AG09319 (cell line): ENCODE results near the gene SLC7A5.
"Not testable (repeated sequence)": the region's sequence is repeated elsewhere in the genome, so short reads cannot be mapped to it uniquely, and the experiment has no call there.

Source experiments
- DNase-seq: peaks from one replicate; pipeline ENCODE4 v3.0.0-alpha.2; 2010; ENCODE audit warnings: low read depth; ENCODE audit errors: extremely low read depth
- TF ChIP-seq, protein P1 (sequence below): IDR thresholded peaks from 2 replicates; pipeline ENCODE4 v1.5.1; 2011; ENCODE audit warnings: low read depth, mild to moderate bottlenecking, inconsistent platforms, low read length, moderate library complexity

The SLC7A5 gene

DNA sequence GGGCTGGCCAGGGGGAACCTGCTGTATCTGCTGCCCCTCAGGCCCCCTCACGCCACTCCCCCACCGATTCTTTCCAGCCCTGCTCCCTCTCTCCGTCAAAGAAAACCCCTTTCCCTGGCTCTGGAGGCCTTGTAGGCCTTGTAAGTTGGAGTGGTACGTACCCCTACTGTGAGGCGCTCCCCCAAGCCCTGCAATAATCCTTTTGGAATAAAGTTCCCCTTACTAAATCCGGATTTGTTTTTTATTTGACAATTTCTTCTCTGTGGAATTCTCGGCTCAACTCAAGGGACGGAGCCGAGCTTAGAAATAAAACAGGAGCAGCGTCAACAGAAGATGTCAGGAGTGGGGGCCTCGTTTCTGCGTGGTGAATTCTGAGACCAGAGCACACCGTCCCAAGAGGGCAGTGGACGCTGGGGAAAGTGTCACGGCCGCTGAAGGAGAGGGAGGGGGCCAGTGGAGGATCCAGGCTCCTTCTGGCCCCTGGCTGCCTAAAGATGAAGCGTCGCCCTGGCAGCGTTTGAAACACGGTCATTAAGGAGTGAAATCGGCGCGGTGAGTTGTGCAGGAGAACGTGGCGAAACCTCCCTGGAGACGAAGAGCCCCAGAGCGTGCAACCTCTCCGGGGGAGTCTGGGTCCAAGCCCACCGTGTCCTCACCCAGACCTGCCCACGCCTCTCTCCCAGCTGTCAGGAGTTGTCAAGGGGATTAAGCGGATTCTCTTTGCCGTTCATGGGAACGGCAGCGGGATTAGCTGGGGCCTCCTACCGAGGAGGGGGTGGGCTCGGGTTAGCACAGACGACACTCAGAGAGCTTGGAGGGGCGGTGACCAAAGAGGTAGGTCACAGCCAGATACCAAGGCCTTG lies 47.0 kb downstream of the SLC7A5 start:
- TF ChIP-seq, protein P1, sequence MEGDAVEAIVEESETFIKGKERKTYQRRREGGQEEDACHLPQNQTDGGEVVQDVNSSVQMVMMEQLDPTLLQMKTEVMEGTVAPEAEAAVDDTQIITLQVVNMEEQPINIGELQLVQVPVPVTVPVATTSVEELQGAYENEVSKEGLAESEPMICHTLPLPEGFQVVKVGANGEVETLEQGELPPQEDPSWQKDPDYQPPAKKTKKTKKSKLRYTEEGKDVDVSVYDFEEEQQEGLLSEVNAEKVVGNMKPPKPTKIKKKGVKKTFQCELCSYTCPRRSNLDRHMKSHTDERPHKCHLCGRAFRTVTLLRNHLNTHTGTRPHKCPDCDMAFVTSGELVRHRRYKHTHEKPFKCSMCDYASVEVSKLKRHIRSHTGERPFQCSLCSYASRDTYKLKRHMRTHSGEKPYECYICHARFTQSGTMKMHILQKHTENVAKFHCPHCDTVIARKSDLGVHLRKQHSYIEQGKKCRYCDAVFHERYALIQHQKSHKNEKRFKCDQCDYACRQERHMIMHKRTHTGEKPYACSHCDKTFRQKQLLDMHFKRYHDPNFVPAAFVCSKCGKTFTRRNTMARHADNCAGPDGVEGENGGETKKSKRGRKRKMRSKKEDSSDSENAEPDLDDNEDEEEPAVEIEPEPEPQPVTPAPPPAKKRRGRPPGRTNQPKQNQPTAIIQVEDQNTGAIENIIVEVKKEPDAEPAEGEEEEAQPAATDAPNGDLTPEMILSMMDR: no peak
- no peak for DNase-seq

DNA sequence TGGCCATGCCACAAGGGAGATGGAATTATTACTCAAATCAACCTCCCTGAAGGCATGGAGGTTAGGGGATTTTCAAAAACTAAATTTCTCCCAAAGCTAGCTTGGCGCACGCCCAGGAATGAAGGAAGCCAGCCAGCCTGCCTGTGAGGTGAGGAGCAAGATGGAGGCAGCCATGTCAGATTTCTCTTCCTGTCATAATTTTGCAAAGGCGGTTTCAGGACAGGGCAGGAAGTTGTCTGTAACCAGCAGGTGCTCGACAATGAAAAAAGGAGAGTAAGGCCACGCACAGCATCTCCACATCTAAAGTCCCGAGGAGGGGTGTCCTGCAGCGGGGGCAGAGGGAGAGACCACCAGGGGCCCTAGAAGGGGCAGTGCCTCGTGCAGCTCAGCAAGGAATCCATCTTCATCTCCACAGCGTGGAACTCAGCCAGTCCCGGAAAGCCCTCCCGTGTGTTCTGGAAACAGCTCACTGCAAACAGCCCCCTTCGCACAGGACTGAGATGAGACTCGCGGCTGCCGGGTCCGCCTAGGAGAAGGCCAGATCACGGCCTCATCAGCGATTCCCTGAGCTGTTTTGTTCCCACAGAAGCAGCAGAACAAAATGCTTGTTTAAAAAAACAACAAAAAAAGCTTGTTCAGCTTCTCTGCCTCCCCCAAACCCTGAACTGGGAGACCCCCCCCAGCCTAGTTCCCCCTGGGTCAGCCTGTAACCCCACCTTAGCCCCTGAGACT lies 47.8 kb downstream of the SLC7A5 start:
- no peak for DNase-seq
- TF ChIP-seq, protein P1: no peak

DNA sequence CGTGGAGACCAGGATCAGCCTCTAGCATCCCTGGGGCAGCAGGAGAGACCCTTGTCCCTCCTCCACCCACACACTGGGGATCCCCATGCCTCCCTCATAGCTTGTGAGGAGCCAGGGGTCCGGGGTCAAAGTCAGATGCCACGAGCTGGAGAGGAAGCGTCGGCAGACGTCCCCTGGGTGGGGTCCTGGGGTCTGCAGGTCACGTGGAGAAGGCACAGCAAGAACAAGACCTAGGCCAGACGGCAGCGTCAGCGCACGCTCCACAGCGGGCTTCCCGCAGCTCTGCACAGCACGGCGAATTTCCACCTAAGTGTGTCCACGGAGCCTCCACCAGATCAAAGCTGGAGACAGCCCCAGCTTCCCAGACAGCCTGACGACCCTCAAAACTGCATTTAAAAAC lies 49.3 kb downstream of the SLC7A5 start:
- TF ChIP-seq, protein P1: no peak
- DNase-seq: no peak

DNA sequence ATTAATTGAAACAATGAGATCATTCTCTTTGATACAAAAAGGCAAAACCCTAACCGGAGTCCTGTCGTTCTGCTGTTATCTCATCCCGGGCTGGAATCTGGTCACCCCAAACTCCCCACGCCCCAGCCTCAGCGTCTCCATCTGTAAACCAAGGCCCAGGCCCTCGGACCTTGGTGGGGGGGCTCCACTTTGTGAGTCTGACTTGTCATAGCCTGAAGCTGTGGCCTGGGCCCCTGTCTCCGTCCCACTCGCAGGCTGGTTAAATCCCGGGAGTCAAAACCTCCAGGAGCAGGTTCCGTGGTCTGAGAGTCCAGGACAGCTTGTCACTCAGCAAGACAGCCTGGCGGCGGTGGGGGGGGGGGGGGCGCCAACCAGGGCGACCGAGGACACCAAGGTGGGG lies 50.0 kb downstream of the SLC7A5 start:
- TF ChIP-seq, protein P1: no peak
- DNase-seq: no peak

DNA sequence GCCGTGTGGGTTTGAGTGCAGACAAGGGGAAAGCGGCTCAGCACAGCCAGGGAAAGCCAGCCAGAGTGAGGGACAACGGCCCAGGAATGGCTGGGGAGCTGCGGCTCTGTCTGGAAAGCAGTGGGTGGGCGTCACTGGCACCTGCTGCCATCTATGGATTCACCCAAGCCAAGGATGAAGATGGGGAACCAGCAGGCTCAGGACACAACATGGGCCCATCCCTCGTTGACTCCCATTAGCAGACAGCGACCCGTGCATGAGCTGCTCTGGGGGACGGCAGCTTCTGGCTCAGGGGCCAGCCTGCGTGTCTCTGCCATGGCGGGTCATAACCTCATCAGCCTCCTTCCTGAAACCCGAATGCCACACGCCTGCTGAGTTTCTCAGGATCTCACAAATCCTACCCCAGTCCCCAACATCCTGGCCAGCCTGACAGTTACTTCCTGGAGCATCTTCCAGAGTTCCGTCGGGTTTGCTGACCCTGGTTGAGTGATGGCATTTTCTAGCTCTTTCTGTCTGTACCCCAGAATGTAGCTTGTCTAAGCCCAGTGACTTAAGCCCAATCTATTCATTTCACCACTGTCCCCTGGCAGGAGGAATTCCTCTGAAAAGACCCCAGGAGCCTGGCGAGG lies 50.7 kb downstream of the SLC7A5 start:
- DNase-seq: no peak
- TF ChIP-seq, protein P1: no peak

DNA sequence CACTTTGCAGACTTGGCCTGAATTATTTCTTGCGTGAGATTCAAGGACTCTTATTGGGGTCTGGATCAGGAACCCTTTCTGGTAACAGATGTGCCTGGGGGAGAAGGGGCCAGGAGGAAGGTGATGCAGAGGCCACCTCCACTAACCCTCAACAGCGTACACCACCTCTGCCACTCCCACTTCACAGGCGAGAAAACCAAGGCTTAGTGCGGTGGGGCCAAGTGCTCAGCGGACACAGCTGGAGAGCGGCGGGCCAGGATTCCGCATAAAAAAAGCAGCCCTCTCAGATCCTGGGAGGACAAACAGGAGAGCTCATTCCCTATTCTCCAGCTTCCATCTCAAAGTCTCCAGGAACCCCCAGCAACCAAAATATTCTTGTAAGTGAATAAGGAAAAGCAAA lies 51.4 kb downstream of the SLC7A5 start:
- TF ChIP-seq, protein P1: no peak
- DNase-seq: no peak

DNA sequence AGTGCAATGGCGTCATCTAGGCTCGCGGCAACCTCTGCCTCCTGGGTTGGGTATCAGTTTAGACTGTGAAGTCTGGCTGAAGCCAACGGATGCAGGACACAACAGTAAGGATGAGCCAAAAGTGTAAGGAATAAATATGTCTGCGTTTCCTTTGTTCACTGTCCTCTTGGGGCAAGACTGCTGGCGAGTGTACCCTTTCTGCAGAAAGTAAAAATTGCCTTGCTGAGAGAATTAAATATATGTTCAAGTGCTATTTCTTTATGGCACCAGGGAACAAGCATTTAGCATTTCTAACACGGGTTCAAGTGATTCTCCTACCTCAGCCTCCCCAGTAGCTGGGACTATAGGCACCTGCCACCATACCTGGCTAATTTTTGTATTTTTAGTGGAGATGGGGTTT lies 51.9 kb downstream of the SLC7A5 start:
- not testable (repeated sequence) for DNase-seq
